Activated naive CD8-positive, alpha-beta T cell treated with anti-CD3 and anti-CD28 coated beads for 36 hours (primary cell): Measurements from ENCODE around the gene EXOC4. TPM values are rescaled to one million over a fixed set of nuclear protein-coding genes. Genes with fewer than 3 reads are reported as not detected.

ENCODE experiments used
- DNase-seq: peaks from one replicate; pipeline ENCODE4 v3.0.0; 2021
- H3K27ac Mint-ChIP-seq: one replicate; pipeline ENCODE4 v1.8.0; 2022; ENCODE audit warnings: mild to moderate bottlenecking, moderate library complexity, mixed read lengths
- H3K27me3 Mint-ChIP-seq: one replicate; pipeline ENCODE4 v1.8.0; 2022; ENCODE audit warnings: mild to moderate bottlenecking, mixed read lengths
- H3K36me3 Mint-ChIP-seq: one replicate; pipeline ENCODE4 v1.8.0; 2021; ENCODE audit warnings: mild to moderate bottlenecking, mixed read lengths
- H3K4me1 Mint-ChIP-seq: one replicate; pipeline ENCODE4 v1.8.0; 2021; ENCODE audit warnings: mixed read lengths
- H3K4me3 Mint-ChIP-seq: one replicate; pipeline ENCODE4 v1.8.0; 2022; ENCODE audit warnings: mild to moderate bottlenecking, moderate library complexity, mixed read lengths
- H3K9me3 Mint-ChIP-seq: one replicate; pipeline ENCODE4 v1.8.0; 2022; ENCODE audit warnings: mixed read lengths
- total RNA-seq, 2 experiments: library from RNA; stranded (reverse); gene quantifications; one replicate each; pipeline ENCODE4 v1.2.3, GENCODE V29; 2021

EXOC4 gene
- total RNA-seq, 2 experiments from 2014 or later = 41.7 to 45.7 TPM

- Mint-ChIP-seq H3K9me3 (no peaks in the 10 kb centered on the region), H3K4me1 (no peaks in the 10 kb centered on the region), H3K36me3 (peaks cover 24% of the 10 kb centered on the region), H3K27me3 (no peaks in the 10 kb centered on the region), H3K4me3 (no peak overlapping the region), H3K27ac (no peak overlapping the region)
- DNase-seq = no peak
Measured at GRCh38 chr7:133688483-133689239, 435.8 kb downstream of the EXOC4 start.

GRCh38 chr7:133690740-133691139, 437.9 kb downstream of the EXOC4 start:
- Mint-ChIP-seq H3K4me3 (no peak overlapping the region), H3K4me1 (peaks cover 4% of the 10 kb centered on the region), H3K27ac (no peak overlapping the region), H3K9me3 (peaks cover 3% of the 10 kb centered on the region), H3K36me3 (peaks cover 18% of the 10 kb centered on the region), H3K27me3 (no peaks in the 10 kb centered on the region)
- no peak for DNase-seq

GRCh38 chr7:133691727-133692610, 439.1 kb downstream of the EXOC4 start:
- no peaks in the 10 kb centered on the region for H3K27me3 Mint-ChIP-seq
- peaks cover 3% of the 10 kb centered on the region for H3K9me3 Mint-ChIP-seq
- no peak overlapping the region for H3K4me3 Mint-ChIP-seq
- H3K4me1 Mint-ChIP-seq = peaks cover 5% of the 10 kb centered on the region
- DNase-seq = no peak
- H3K36me3 Mint-ChIP-seq = peaks cover 13% of the 10 kb centered on the region
- no peak overlapping the region for H3K27ac Mint-ChIP-seq

GRCh38 chr7:133693281-133693680, 440.4 kb downstream of the EXOC4 start:
- Mint-ChIP-seq H3K27ac (no peak overlapping the region), H3K9me3 (peaks cover 3% of the 10 kb centered on the region), H3K4me3 (no peak overlapping the region), H3K27me3 (no peaks in the 10 kb centered on the region), H3K36me3 (peaks cover 10% of the 10 kb centered on the region), H3K4me1 (peaks cover 5% of the 10 kb centered on the region)
- no peak for DNase-seq

- Mint-ChIP-seq H3K9me3 (peaks cover 3% of the 10 kb centered on the region), H3K27ac (no peak overlapping the region), H3K27me3 (no peaks in the 10 kb centered on the region), H3K36me3 (peaks cover 5% of the 10 kb centered on the region), H3K4me3 (no peak overlapping the region), H3K4me1 (peaks cover 8% of the 10 kb centered on the region)
- DNase-seq = no peak
Measured at GRCh38 chr7:133696056-133696455, 443.2 kb downstream of the EXOC4 start.

GRCh38 chr7:133697585-133697984, 444.7 kb downstream of the EXOC4 start:
- Mint-ChIP-seq H3K27ac (no peak overlapping the region), H3K36me3 (peaks cover 2% of the 10 kb centered on the region), H3K27me3 (no peaks in the 10 kb centered on the region), H3K4me3 (no peak overlapping the region), H3K4me1 (peaks cover 8% of the 10 kb centered on the region), H3K9me3 (peaks cover 3% of the 10 kb centered on the region)
- no peak for DNase-seq

- no peak overlapping the region for H3K27ac Mint-ChIP-seq
- peaks cover 2% of the 10 kb centered on the region for H3K36me3 Mint-ChIP-seq
- no peak overlapping the region for H3K4me3 Mint-ChIP-seq
- H3K27me3 Mint-ChIP-seq = no peaks in the 10 kb centered on the region
- H3K4me1 Mint-ChIP-seq = peaks cover 8% of the 10 kb centered on the region
- peaks cover 3% of the 10 kb centered on the region for H3K9me3 Mint-ChIP-seq
- DNase-seq = no peak
Measured at GRCh38 chr7:133698127-133698526, 445.2 kb downstream of the EXOC4 start.

GRCh38 chr7:133699386-133699785, 446.5 kb downstream of the EXOC4 start:
- no peak overlapping the region for H3K4me3 Mint-ChIP-seq
- no peaks in the 10 kb centered on the region for H3K36me3 Mint-ChIP-seq
- H3K4me1 Mint-ChIP-seq = peaks cover 8% of the 10 kb centered on the region
- DNase-seq = no peak
- H3K27me3 Mint-ChIP-seq = no peaks in the 10 kb centered on the region
- H3K27ac Mint-ChIP-seq = no peak overlapping the region
- peaks cover 3% of the 10 kb centered on the region for H3K9me3 Mint-ChIP-seq

GRCh38 chr7:133702078-133702477, 449.2 kb downstream of the EXOC4 start:
- Mint-ChIP-seq H3K27ac (no peak overlapping the region), H3K36me3 (peaks cover 3% of the 10 kb centered on the region), H3K4me1 (peaks cover 3% of the 10 kb centered on the region), H3K27me3 (no peaks in the 10 kb centered on the region), H3K9me3 (no peaks in the 10 kb centered on the region), H3K4me3 (no peak overlapping the region)
- DNase-seq = no peak

GRCh38 chr7:133702960-133703359, 450.1 kb downstream of the EXOC4 start:
- DNase-seq = no peak
- H3K4me1 Mint-ChIP-seq = peaks cover 3% of the 10 kb centered on the region
- no peaks in the 10 kb centered on the region for H3K27me3 Mint-ChIP-seq
- H3K4me3 Mint-ChIP-seq = no peak overlapping the region
- no peak overlapping the region for H3K27ac Mint-ChIP-seq
- peaks cover 4% of the 10 kb centered on the region for H3K36me3 Mint-ChIP-seq
- no peaks in the 10 kb centered on the region for H3K9me3 Mint-ChIP-seq

GRCh38 chr7:133703547-133703946, 450.7 kb downstream of the EXOC4 start:
- H3K9me3 Mint-ChIP-seq = no peaks in the 10 kb centered on the region
- no peak overlapping the region for H3K27ac Mint-ChIP-seq
- peaks cover 6% of the 10 kb centered on the region for H3K36me3 Mint-ChIP-seq

GRCh38 chr7:133704453-133704852, 451.6 kb downstream of the EXOC4 start:
- Mint-ChIP-seq H3K27me3 (no peaks in the 10 kb centered on the region), H3K4me1 (no peaks in the 10 kb centered on the region), H3K27ac (no peak overlapping the region), H3K36me3 (peaks cover 6% of the 10 kb centered on the region), H3K9me3 (no peaks in the 10 kb centered on the region), H3K4me3 (no peak overlapping the region)
- no peak for DNase-seq

More at GRCh38 chr7:133703547-133703946, 450.7 kb downstream of the EXOC4 start:
- H3K27me3 Mint-ChIP-seq = no peaks in the 10 kb centered on the region
- no peak for DNase-seq
- peaks cover 3% of the 10 kb centered on the region for H3K4me1 Mint-ChIP-seq
- H3K4me3 Mint-ChIP-seq = no peak overlapping the region

- H3K4me1 Mint-ChIP-seq = no peaks in the 10 kb centered on the region
- DNase-seq = no peak
Measured at GRCh38 chr7:133705596-133705995, 452.7 kb downstream of the EXOC4 start.

GRCh38 chr7:133706016-133706415, 453.1 kb downstream of the EXOC4 start:
- peaks cover 1% of the 10 kb centered on the region for H3K9me3 Mint-ChIP-seq
- no peaks in the 10 kb centered on the region for H3K27me3 Mint-ChIP-seq
- no peaks in the 10 kb centered on the region for H3K4me1 Mint-ChIP-seq
- H3K36me3 Mint-ChIP-seq = peaks cover 10% of the 10 kb centered on the region
- H3K4me3 Mint-ChIP-seq = no peak overlapping the region
- DNase-seq = no peak
- no peak overlapping the region for H3K27ac Mint-ChIP-seq

More at GRCh38 chr7:133705596-133705995, 452.7 kb downstream of the EXOC4 start:
- Mint-ChIP-seq H3K9me3 (no peaks in the 10 kb centered on the region), H3K36me3 (peaks cover 6% of the 10 kb centered on the region), H3K27me3 (no peaks in the 10 kb centered on the region), H3K27ac (no peak overlapping the region), H3K4me3 (no peak overlapping the region)

- DNase-seq = no peak
- Mint-ChIP-seq H3K27me3 (no peaks in the 10 kb centered on the region), H3K9me3 (peaks cover 1% of the 10 kb centered on the region), H3K36me3 (peaks cover 14% of the 10 kb centered on the region), H3K4me3 (no peak overlapping the region), H3K4me1 (no peaks in the 10 kb centered on the region), H3K27ac (no peak overlapping the region)
Measured at GRCh38 chr7:133709036-133709880, 456.4 kb downstream of the EXOC4 start.
